Kidney (tissue), 14 donors: ENCODE results near the gene CRYL1. TPM values are rescaled to one million over a fixed set of nuclear protein-coding genes. Genes with fewer than 3 reads are reported as not detected.
A peak's percentile ranks its signal among the peaks of the same experiment; 100 is the strongest.

ENCODE experiments used
- DNase-seq, 5 donors: peaks; one replicate each; pipeline ENCODE4 v3.0.0-alpha.2; 2013 to 2020
- FAIRE-seq: peaks from 2 replicates; lab custom pipeline; 2012; peaks lifted over from hg19 to GRCh38; lab: Jason Lieb, UNC
- H3K27ac ChIP-seq, 2 donors: one replicate each; pipeline ENCODE4 v1.7.0; 2013; ENCODE audit warnings: low read depth in 2 of 2, low read length in 2 of 2, inconsistent platforms in 1 of 2
- H3K27me3 ChIP-seq: one replicate; pipeline ENCODE4 v1.7.1; 2013; ENCODE audit warnings: low read length, inconsistent platforms; ENCODE audit not compliant: control insufficient read depth, insufficient read depth
- H3K36me3 ChIP-seq, 3 donors: one replicate each; pipeline versions ENCODE4 v1.7.0 to v1.7.1; 2013; ENCODE audit warnings: low read length in 3 of 3, control low read depth in 1 of 3, inconsistent platforms in 1 of 3; ENCODE audit not compliant: insufficient read depth in 3 of 3, control insufficient read depth in 2 of 3
- H3K4me1 ChIP-seq, 3 donors: one replicate each; pipeline versions ENCODE4 v1.7.0 to v1.7.1; 2013; ENCODE audit warnings: low read length in 3 of 3, inconsistent platforms in 1 of 3, low read depth in 1 of 3; ENCODE audit not compliant: control insufficient read depth in 2 of 3, insufficient read depth in 2 of 3
- H3K4me3 ChIP-seq, 3 donors: one replicate each; pipeline versions ENCODE4 v1.7.0 to v1.8.1; 2013; ENCODE audit warnings: low read length in 3 of 3, control low read depth in 1 of 3, inconsistent platforms in 1 of 3
- H3K9ac ChIP-seq, 3 donors: one replicate each; pipeline versions ENCODE4 v1.7.0 to v1.7.1; 2013; ENCODE audit warnings: low read length in 3 of 3, control low read depth in 1 of 3, inconsistent platforms in 1 of 3
- H3K9me3 ChIP-seq, 3 donors: one replicate each; pipeline versions ENCODE4 v1.7.0 to v1.7.1; 2013; ENCODE audit warnings: low read length in 3 of 3, control low read depth in 1 of 3, inconsistent platforms in 1 of 3; ENCODE audit not compliant: control insufficient read depth in 2 of 3, insufficient read depth in 1 of 3
- intact Hi-C: fragments of 100-400 bp; cut with DNase I; formaldehyde crosslinking; loops from one replicate; pipeline ENCODE4 v1.11.1; 2022
- polyA plus RNA-seq: library from polyadenylated mRNA; stranded (reverse); fragments of 350-450 nt; fragmentation: Illumina TruSeq; extraction: RNeasy Lipid Tissue Mini Kit (QIAGEN cat#74804); gene quantifications from one replicate; pipeline ENCODE4 v1.2.3, GENCODE V29; 2014; ENCODE audit warnings: low read depth, low replicate concordance; ENCODE audit not compliant: insufficient read depth
- total RNA-seq: library from RNA; stranded (reverse); fragmentation: NEBNext Ultra II Directional; extraction: Animal tissue kit (Norgen Biotek cat#: 25700); gene quantifications from one replicate; pipeline ENCODE4 v1.2.1, GENCODE V29; 2021
- TF ChIP-seq, protein P1 (sequence below): IDR thresholded peaks from 3 replicates; pipeline ENCODE4 v1.5.1; 2012; ENCODE audit warnings: mild to moderate bottlenecking, moderate library complexity, borderline replicate concordance; ENCODE audit not compliant: insufficient read depth; ENCODE audit errors: extremely low read depth
- donor health status: control.
- donor health status: control.
- donor health status: control.
- donor health status: control.
- donor health status: control.
- donor health status: DM: yes; HTN: yes; CAD: no.
- donor health status: Normal renal cell carcinoma (clear cell type).

The CRYL1 gene
- total and polyA plus RNA-seq, 2 donors from 2014 or later = 130 to 462 TPM

DNA sequence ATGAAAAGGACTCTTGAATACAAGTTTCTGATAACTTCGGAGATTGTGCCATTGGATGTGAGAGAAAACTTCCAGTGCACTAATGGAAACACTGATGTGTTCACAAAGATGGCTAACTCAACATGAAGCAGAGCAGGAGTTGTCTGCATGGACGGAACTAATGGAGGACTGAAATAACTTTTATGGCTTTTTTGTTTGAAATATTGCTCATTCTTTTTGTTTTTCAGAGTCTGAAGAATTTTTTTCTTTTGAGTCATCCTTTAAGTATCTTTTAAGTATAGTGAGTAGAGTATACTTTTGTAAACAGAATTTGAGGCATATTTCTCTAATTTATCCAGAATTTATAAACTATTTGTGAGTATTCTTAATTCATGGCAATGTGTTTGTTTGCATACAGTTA, 25.7 kb downstream of the CRYL1 start:
- no peak for DNase-seq
- TF ChIP-seq, protein P1, sequence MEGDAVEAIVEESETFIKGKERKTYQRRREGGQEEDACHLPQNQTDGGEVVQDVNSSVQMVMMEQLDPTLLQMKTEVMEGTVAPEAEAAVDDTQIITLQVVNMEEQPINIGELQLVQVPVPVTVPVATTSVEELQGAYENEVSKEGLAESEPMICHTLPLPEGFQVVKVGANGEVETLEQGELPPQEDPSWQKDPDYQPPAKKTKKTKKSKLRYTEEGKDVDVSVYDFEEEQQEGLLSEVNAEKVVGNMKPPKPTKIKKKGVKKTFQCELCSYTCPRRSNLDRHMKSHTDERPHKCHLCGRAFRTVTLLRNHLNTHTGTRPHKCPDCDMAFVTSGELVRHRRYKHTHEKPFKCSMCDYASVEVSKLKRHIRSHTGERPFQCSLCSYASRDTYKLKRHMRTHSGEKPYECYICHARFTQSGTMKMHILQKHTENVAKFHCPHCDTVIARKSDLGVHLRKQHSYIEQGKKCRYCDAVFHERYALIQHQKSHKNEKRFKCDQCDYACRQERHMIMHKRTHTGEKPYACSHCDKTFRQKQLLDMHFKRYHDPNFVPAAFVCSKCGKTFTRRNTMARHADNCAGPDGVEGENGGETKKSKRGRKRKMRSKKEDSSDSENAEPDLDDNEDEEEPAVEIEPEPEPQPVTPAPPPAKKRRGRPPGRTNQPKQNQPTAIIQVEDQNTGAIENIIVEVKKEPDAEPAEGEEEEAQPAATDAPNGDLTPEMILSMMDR = no peak
- Histone ChIP-seq H3K4me3 (no peak overlapping the region), H3K4me1 (peaks cover 0 to 38% (median 22%) of the 10 kb centered on the region in 3 donors), H3K36me3 (peaks cover 0 to 8% (median 0%) of the 10 kb centered on the region in 3 donors), H3K9ac (no peak overlapping the region), H3K27ac (no peak overlapping the region), H3K9me3 (peaks cover 0 to 3% (median 0%) of the 10 kb centered on the region in 3 donors), H3K27me3 (no peaks in the 10 kb centered on the region)
- intact Hi-C loops = no loop called here
- FAIRE-seq = no peak

DNA sequence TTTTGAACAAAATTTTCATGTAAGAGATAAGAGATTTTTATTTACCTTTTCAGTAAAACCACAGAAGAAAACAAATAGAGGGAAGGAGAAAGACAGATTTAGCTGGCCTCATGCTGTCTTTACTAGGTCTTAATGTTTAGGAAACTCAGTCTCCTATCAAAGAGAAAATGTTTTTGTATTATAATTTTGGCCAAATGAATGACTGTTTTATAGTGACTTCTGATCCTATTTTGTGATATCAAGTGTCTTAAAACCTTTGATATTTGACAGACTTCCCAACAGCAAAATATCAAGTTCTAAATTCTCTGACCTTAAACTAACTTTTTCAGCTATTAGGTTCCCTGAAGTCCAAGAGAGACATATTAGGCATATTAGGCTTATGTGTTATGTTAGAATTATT, 27.0 kb downstream of the CRYL1 start:
- peaks cover 0 to 3% (median 0%) of the 10 kb centered on the region in 3 donors for H3K9me3 ChIP-seq
- TF ChIP-seq, protein P1 = no peak
- peaks cover 0 to 8% (median 0%) of the 10 kb centered on the region in 3 donors for H3K36me3 ChIP-seq
- FAIRE-seq = no peak
- H3K27me3 ChIP-seq = no peaks in the 10 kb centered on the region
- no peak overlapping the region for H3K4me3 ChIP-seq
- no peak for DNase-seq
- no peak overlapping the region for H3K9ac ChIP-seq
- intact Hi-C loops = no loop called here
- H3K27ac ChIP-seq = no peak overlapping the region
- peaks cover 0 to 34% (median 19%) of the 10 kb centered on the region in 3 donors for H3K4me1 ChIP-seq

DNA sequence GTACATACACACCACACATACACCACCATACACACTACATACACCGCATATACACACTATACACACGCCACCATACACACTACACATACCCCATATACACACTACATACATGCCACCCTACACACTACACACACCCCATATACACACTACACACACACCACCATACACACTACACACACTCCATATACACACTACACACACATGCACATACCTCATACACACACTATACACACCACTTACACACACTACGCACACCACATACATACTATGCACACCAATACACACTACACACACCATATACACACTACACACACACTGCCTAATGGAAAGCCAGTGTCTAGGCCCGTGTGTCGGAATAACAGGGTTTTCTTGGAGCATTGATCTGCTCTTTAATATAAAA, 27.5 kb downstream of the CRYL1 start:
- H3K36me3 ChIP-seq = peaks cover 0 to 8% (median 0%) of the 10 kb centered on the region in 3 donors
- TF ChIP-seq, protein P1 = no peak
- peaks cover 0 to 3% (median 0%) of the 10 kb centered on the region in 3 donors for H3K9me3 ChIP-seq
- H3K4me3 ChIP-seq = no peak overlapping the region
- H3K4me1 ChIP-seq = peaks cover 0 to 28% (median 15%) of the 10 kb centered on the region in 3 donors
- DNase-seq (no peak), FAIRE-seq (no peak)
- intact Hi-C loops = no loop called here
- H3K9ac ChIP-seq = peak overlapping the region in 1 of 3 donors; percentile 23
- no peak overlapping the region for H3K27ac ChIP-seq
- no peaks in the 10 kb centered on the region for H3K27me3 ChIP-seq
